Small intestine (tissue), 7 donors: ENCODE results near the gene FASTKD1. TPM values are rescaled to one million over a fixed set of nuclear protein-coding genes. Genes with fewer than 3 reads are reported as not detected.
A peak's percentile ranks its signal among the peaks of the same experiment; 100 is the strongest.
"Not testable (repeated sequence)": the region's sequence is repeated elsewhere in the genome, so short reads cannot be mapped to it uniquely, and the experiment has no call there.

Experiments used
- DNase-seq, 2 donors: peaks; one replicate each; pipeline versions ENCODE4 v3.0.0 to v3.0.0-alpha.2; 2013
- FAIRE-seq: peaks from 2 replicates; lab custom pipeline; 2012; peaks lifted over from hg19 to GRCh38; lab: Jason Lieb, UNC
- H3K27ac ChIP-seq, 3 donors: one replicate each; pipeline ENCODE4 v1.5.1; 2013; ENCODE audit warnings: low read length in 2 of 3, mild to moderate bottlenecking in 2 of 3, control low read depth in 1 of 3, inconsistent platforms in 1 of 3, low read depth in 1 of 3, moderate library complexity in 1 of 3
- H3K27me3 ChIP-seq, 3 donors: one replicate each; pipeline ENCODE4 v1.6.1; 2013; ENCODE audit warnings: low read length in 3 of 3, inconsistent platforms in 1 of 3; ENCODE audit not compliant: control insufficient read depth in 3 of 3, insufficient read depth in 3 of 3
- H3K36me3 ChIP-seq, 3 donors: one replicate each; pipeline ENCODE4 v1.6.1; 2013; ENCODE audit warnings: low read length in 3 of 3, inconsistent platforms in 1 of 3, low read depth in 1 of 3, mild to moderate bottlenecking in 1 of 3, moderate library complexity in 1 of 3; ENCODE audit not compliant: control insufficient read depth in 3 of 3, insufficient read depth in 2 of 3
- H3K4me1 ChIP-seq, 3 donors: one replicate each; pipeline ENCODE4 v1.6.1; 2013; ENCODE audit warnings: low read length in 2 of 3, inconsistent platforms in 1 of 3, low read depth in 1 of 3, mild to moderate bottlenecking in 1 of 3, moderate library complexity in 1 of 3; ENCODE audit not compliant: control insufficient read depth in 3 of 3, insufficient read depth in 2 of 3
- H3K4me3 ChIP-seq, 3 donors: one replicate each; pipeline ENCODE4 v1.5.1; 2013; ENCODE audit warnings: low read length in 3 of 3, control low read depth in 1 of 3, inconsistent platforms in 1 of 3, low read depth in 1 of 3, mild to moderate bottlenecking in 1 of 3, moderate library complexity in 1 of 3
- H3K9me3 ChIP-seq, 2 donors: one replicate each; pipeline ENCODE4 v1.6.1; 2013; ENCODE audit warnings: low read depth in 1 of 2, low read length in 1 of 2; ENCODE audit not compliant: control insufficient read depth in 2 of 2, insufficient read depth in 1 of 2
- WGBS, 3 donors: extraction: QIAGEN DNeasy Blood & Tissue Kit; methylation state at CpG; one replicate each; pipeline ENCODE4 v1.1.7; 2013; 5-methylcytosine and 5-hydroxymethylcytosine counted together
- polyA plus RNA-seq, 4 donors: library from polyadenylated mRNA; stranded (reverse) in 3 of 4; unstranded in 1 of 4; fragments of 200-250 nt in 3 of 4; fragments of 120-200 nt in 1 of 4; gene quantifications; one replicate each; pipeline versions ENCODE4 v1.2.1 to v1.2.3, GENCODE V29; 2013
- donor health status: healthy with polysubstance abuse.
- donor health status: control.
- donor health status: control.
- donor health status: Bipolar disorder and iron deficiency.
- donor health status: healthy.

Gene FASTKD1
- polyA plus RNA-seq, 4 donors, result 32.1 to 110 (median 52.6) TPM

DNA sequence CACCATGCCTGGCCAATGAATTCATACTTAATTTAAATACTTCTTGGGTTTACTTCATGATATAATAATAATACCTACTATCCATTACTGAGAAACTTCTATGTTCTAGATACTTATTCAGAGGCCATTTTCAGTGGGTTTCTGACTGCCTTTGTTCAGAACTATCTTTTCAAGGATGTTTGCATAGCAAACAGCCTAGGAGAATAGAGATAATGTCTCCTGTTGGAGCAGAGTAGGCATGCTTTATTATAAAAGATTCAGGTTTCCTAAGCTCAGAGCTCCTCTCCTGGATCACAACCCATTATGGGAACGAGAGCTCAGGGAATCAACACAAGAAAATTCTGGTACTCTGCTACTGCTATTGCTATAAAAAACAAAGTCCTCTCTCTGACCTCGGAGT lies 11.1 kb downstream of the FASTKD1 start:
- FAIRE-seq (no peak), DNase-seq (peak in 1 of 2 donors; percentile 20)
- Histone ChIP-seq H3K4me1 (no peaks in the 10 kb centered on the region), H3K4me3 (no peak overlapping the region), H3K27me3 (no peaks in the 10 kb centered on the region), H3K36me3 (peaks cover 0 to 21% (median 5%) of the 10 kb centered on the region in 3 donors), H3K9me3 (no peaks in the 10 kb centered on the region), H3K27ac (no peak overlapping the region)
- 92 to 94% (median 93%) methylated on average over 2 of the region's 2 CpGs for WGBS, 3 donors

DNA sequence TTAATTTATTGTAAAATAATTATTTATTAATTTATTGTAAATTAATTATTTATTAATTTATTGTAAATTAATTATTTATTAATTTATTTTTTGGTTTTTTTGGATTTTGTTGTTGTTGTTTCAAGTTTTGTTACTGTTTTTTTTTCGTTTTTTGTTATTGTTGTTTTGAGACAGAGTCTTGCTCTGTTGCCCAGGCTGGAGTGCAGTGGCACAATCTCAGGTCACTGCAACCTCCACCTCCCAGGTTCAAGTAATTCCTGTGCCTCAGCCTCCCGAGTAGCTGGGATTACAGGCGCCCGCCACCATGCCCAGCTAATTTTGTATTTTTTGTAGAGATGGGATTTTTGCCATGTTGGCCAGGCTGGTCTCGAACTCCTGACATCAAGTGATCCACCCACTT lies 11.6 kb downstream of the FASTKD1 start:
- H3K4me3 ChIP-seq, FAIRE-seq, H3K27me3 ChIP-seq, H3K9me3 ChIP-seq, DNase-seq, H3K4me1 ChIP-seq, H3K27ac ChIP-seq: not testable (repeated sequence)
- peaks cover 0 to 21% (median 5%) of the 10 kb centered on the region in 3 donors for H3K36me3 ChIP-seq
- WGBS, 3 donors, result 93 to 99% (median 98%) methylated on average over 5 of the region's 5 CpGs

DNA sequence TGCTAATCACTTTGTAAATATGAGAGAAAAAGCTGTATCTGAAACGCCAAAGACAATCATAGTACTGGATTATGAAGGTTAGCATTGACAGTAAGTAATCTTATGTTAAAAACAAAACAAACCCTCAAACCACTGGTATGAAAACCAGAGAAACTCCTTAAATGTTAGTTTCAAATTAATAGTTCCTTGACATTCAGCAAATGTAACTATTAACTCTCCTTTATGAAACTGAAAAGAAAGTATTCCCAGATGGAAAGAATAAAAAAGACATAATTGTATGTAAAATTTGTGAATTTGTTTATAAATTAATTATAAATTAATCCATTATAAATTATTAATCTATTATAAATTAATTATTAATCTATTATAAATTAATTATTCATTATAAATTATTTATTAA lies 12.3 kb downstream of the FASTKD1 start:
- H3K4me1 ChIP-seq, result no peaks in the 10 kb centered on the region
- 97 to 100% (median 98%) methylated on average over 1 of the region's 1 CpG for WGBS, 3 donors

DNA sequence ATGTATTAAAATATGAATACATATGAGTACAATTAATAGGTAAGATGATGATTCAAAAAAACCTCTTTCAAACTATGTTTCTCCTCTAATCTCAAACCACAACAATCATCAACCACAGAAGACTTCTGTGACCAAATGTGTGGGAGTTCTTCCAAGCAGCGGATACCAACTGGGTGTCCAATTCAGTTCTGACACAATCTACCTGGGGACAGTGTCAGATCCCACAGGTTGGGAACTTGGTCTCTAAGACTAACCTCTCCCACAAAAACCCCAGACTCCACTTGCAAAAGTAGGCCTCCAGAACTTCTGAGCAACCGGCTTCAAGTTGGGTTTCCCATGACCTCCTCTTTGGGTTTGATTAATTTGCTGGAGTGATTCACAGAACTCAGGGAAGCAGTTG lies 26.9 kb downstream of the FASTKD1 start:
- Histone ChIP-seq H3K4me1 (no peaks in the 10 kb centered on the region), H3K27me3 (no peaks in the 10 kb centered on the region), H3K9me3 (no peaks in the 10 kb centered on the region), H3K27ac (no peak overlapping the region), H3K4me3 (no peak overlapping the region), H3K36me3 (peaks cover 2 to 27% (median 6%) of the 10 kb centered on the region in 3 donors)
- no peak for FAIRE-seq
- WGBS, 3 donors, result 79 to 90% (median 85%) methylated on average over 2 of the region's 2 CpGs
- no peak for DNase-seq

More for the DNA sequence above, 12.3 kb downstream of the FASTKD1 start:
- H3K36me3 ChIP-seq, result peaks cover 0 to 21% (median 5%) of the 10 kb centered on the region in 3 donors
- DNase-seq (no peak), FAIRE-seq (no peak)
- no peaks in the 10 kb centered on the region for H3K9me3 ChIP-seq
- no peak overlapping the region for H3K27ac ChIP-seq
- H3K27me3 ChIP-seq, result no peaks in the 10 kb centered on the region
- no peak overlapping the region for H3K4me3 ChIP-seq

DNA sequence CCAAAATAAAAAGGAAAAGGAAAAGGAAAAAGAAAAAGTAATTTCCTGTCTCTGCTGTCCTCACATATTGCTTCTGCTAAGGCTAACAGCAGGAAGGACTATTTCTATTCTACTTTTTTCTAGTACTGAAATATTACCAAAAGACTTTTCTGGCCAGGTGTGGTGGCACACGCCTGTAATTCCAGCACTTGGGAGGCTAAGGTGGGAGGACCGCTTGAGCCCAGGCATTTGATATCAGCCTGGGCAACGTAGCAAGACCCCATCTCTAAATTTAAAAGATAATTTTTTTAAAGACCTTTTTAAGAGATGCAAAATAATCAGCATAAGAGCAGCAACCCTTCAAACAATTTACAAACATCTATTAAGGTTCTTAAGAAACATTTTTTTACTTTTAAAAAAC lies 31.2 kb downstream of the FASTKD1 start:
- Histone ChIP-seq H3K27ac (no peak overlapping the region), H3K27me3 (no peaks in the 10 kb centered on the region), H3K36me3 (peaks cover 2 to 22% (median 7%) of the 10 kb centered on the region in 3 donors), H3K4me1 (no peaks in the 10 kb centered on the region), H3K9me3 (no peaks in the 10 kb centered on the region), H3K4me3 (no peak overlapping the region)
- 94 to 98% (median 95%) methylated on average over 3 of the region's 3 CpGs for whole genome bisulfite sequencing, 3 donors
- no peak for FAIRE-seq
- no peak for DNase-seq

DNA sequence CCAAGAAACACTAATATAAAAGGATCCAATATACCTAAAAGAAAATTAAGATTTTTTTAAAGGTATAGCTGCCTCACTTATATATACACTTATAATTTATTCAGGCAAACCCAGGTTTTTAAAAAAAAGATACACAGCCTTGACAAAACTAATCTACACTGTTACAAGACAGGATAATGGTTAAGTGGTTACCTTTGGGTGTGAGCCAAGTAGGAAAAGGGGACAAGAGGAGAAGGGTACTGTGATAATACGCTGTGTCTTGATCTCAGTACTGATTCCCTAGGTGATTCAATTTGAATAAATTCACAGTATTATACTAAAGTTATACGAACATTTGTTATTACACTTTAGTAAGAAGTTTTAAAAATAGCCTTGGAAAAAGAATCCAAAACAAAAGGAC lies 33.5 kb downstream of the FASTKD1 start:
- no peak overlapping the region for H3K4me3 ChIP-seq
- H3K27ac ChIP-seq, result no peak overlapping the region
- no peaks in the 10 kb centered on the region for H3K9me3 ChIP-seq
- FAIRE-seq, result no peak
- 85 to 92% (median 92%) methylated on average over 2 of the region's 2 CpGs for WGBS, 3 donors
- peaks cover 2 to 17% (median 5%) of the 10 kb centered on the region in 3 donors for H3K36me3 ChIP-seq
- no peaks in the 10 kb centered on the region for H3K27me3 ChIP-seq
- no peak for DNase-seq
- H3K4me1 ChIP-seq, result no peaks in the 10 kb centered on the region

DNA sequence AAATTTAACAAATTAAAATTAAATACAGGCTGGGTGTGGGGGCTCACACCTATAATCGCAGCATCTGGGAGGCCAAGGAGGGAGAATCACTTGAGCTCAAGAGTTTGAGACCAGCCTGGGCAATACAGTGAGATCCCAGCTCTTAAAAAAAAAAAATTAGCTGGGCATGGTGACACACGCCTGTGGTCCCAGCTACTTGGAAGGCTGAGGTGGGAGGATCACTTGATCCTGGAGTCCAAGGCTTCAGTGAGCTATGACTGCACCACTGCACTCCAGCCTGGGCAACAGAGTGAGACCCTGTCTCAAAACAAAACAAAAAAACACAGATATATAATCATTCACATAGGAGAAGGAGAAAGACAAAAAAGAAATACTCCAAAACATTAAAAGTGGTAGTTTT lies 34.2 kb downstream of the FASTKD1 start:
- H3K27ac ChIP-seq, DNase-seq, H3K9me3 ChIP-seq, H3K4me3 ChIP-seq, H3K4me1 ChIP-seq, H3K27me3 ChIP-seq, FAIRE-seq: not testable (repeated sequence)
- H3K36me3 ChIP-seq, result peaks cover 2 to 17% (median 5%) of the 10 kb centered on the region in 3 donors
- 97 to 100% (median 98%) methylated on average over 2 of the region's 2 CpGs for WGBS, 3 donors

DNA sequence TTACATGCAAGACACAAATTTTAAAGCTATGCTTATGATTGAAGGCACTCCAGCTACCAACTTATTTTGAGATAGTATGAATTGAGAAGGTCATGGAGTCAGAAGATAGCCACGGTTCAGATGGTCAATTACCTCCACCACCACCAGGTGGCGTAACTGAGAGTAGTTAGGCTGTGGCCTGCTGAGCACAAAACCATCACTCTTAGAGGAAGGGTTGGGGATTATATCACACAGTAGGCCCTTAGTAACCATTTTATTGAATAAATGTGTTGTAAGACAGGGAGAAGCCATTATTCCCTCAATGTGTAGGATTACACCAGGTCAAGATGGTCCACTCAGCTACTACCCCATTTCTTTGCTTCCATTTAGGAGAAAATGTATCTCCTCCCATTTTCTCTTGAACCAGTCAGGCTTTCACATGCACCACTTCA lies 45.4 kb downstream of the FASTKD1 start:
- H3K9me3 ChIP-seq, result no peaks in the 10 kb centered on the region
- DNase-seq (peak; percentile 64 to 70), FAIRE-seq (no peak)
- WGBS, 3 donors, result 6 to 11% (median 7%) methylated on average over 2 of the region's 2 CpGs
- H3K36me3 ChIP-seq, result peaks cover 3 to 7% (median 6%) of the 10 kb centered on the region in 3 donors
- H3K4me1 ChIP-seq, result no peaks in the 10 kb centered on the region
- H3K27me3 ChIP-seq, result no peaks in the 10 kb centered on the region
- H3K27ac ChIP-seq, result no peak overlapping the region
- H3K4me3 ChIP-seq, result no peak overlapping the region

DNA sequence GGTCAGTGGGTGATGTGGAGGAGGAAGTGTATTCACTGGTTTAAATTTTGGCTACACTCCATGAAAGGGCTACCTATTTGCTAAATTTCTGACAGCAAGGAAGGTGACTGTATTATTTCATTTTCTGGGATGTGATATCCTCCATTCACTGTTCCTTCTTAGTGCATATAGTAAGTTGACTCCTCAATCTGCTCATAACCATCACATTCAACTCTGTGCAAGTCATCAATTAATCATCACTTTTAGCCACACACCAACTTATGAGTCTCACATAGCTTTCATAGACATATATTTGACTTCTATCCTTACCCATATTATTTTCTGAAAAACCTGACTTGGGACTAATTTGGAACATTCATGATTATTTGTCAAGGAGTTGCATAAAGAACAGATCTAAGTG lies 47.2 kb downstream of the FASTKD1 start:
- H3K27me3 ChIP-seq, result no peaks in the 10 kb centered on the region
- FAIRE-seq (no peak), DNase-seq (no peak)
- no peaks in the 10 kb centered on the region for H3K9me3 ChIP-seq
- H3K27ac ChIP-seq, result no peak overlapping the region
- no peak overlapping the region for H3K4me3 ChIP-seq
- peaks cover 2 to 7% (median 3%) of the 10 kb centered on the region in 3 donors for H3K36me3 ChIP-seq
- H3K4me1 ChIP-seq, result no peaks in the 10 kb centered on the region
